SK-N-SH (cell line): ENCODE data around the gene ARHGAP1.

Source experiments
- CTCF ChIP-seq: fragments of 200-600 bp; sonication (generic); IDR thresholded peaks from 2 replicates; pipeline ENCODE4 v1.6.1; 2017; ENCODE audit warnings: antibody characterized with exemption, mild to moderate bottlenecking, moderate library complexity
- EP300 ChIP-seq, 2 experiments: IDR thresholded peaks; 2 replicates each; pipeline versions ENCODE4 v1.4.0 to v1.6.1; 2012; ENCODE audit warnings: borderline replicate concordance in 1 of 2, low read depth in 1 of 2, low read length in 1 of 2
- EZH2phosphoT487 ChIP-seq: fragments of 200-600 bp; sonication (generic); IDR thresholded peaks from 2 replicates; pipeline ENCODE4 v1.6.1; 2017; ENCODE audit warnings: low read depth, mixed run types, mild to moderate bottlenecking, antibody characterized with exemption, moderate library complexity, borderline replicate concordance
- GABPA ChIP-seq: IDR thresholded peaks from 2 replicates; pipeline ENCODE4 v1.4.0; 2012; ENCODE audit warnings: low read depth, mild to moderate bottlenecking
- IRF3 ChIP-seq: fragments of 150-350 bp; IDR thresholded peaks from 2 replicates; pipeline ENCODE4 v1.6.1; 2016; ENCODE audit warnings: mild to moderate bottlenecking, low read depth, low read length
- JUND ChIP-seq: IDR thresholded peaks from 2 replicates; pipeline ENCODE4 v1.4.0; 2012
- MAX ChIP-seq: IDR thresholded peaks from 2 replicates; pipeline ENCODE4 v1.4.0; 2012; ENCODE audit warnings: low read depth
- MEF2A ChIP-seq: IDR thresholded peaks from 2 replicates; pipeline ENCODE4 v1.4.0; 2012; ENCODE audit warnings: low read depth, borderline replicate concordance
- NRF1 ChIP-seq: IDR thresholded peaks from 2 replicates; pipeline ENCODE4 v1.6.1; 2012; ENCODE audit warnings: low read depth, mild to moderate bottlenecking, low read length
- POLR2AphosphoS5 ChIP-seq: IDR thresholded peaks from 2 replicates; pipeline ENCODE4 v1.6.1; 2012; ENCODE audit warnings: low read depth, low read length
- RAD21 ChIP-seq: IDR thresholded peaks from 2 replicates; pipeline ENCODE4 v1.6.1; 2012; ENCODE audit warnings: mild to moderate bottlenecking, low read length
- REST ChIP-seq: IDR thresholded peaks from 2 replicates; pipeline ENCODE4 v1.6.1; 2012; ENCODE audit warnings: mild to moderate bottlenecking, low read depth, low read length, moderate library complexity
- TAF1 ChIP-seq: IDR thresholded peaks from 2 replicates; pipeline ENCODE4 v1.6.1; 2012; ENCODE audit warnings: low read depth, mild to moderate bottlenecking, low read length, moderate library complexity, borderline replicate concordance
- TCF12 ChIP-seq: IDR thresholded peaks from 2 replicates; pipeline ENCODE4 v1.4.0; 2012

- TF ChIP-seq CTCF (no peak), JUND (no peak), EP300 (IDR thresholded peaks at IDR 0.05; ENCODE audit: borderline replicate concordance in 1 of 2, low read depth in 1 of 2, low read length in 1 of 2) (no peak), EZH2phosphoT487 (no peak), MEF2A (no peak), POLR2AphosphoS5 (no peak), RAD21 (no peak), REST (no peak), TAF1 (no peak), GABPA (no peak), IRF3 (no peak), NRF1 (no peak), MAX (no peak), TCF12 (no peak)
Observed at GRCh38 chr11:46693597-46694012, 6.8 kb downstream of the ARHGAP1 start.
